ENCODE data around the gene MYO1G.

Gene MYO1G

GRCh38 chr7:44918029-44918428, 60.8 kb downstream of the MYO1G start:
- TF ChIP-seq, protein P1, sequence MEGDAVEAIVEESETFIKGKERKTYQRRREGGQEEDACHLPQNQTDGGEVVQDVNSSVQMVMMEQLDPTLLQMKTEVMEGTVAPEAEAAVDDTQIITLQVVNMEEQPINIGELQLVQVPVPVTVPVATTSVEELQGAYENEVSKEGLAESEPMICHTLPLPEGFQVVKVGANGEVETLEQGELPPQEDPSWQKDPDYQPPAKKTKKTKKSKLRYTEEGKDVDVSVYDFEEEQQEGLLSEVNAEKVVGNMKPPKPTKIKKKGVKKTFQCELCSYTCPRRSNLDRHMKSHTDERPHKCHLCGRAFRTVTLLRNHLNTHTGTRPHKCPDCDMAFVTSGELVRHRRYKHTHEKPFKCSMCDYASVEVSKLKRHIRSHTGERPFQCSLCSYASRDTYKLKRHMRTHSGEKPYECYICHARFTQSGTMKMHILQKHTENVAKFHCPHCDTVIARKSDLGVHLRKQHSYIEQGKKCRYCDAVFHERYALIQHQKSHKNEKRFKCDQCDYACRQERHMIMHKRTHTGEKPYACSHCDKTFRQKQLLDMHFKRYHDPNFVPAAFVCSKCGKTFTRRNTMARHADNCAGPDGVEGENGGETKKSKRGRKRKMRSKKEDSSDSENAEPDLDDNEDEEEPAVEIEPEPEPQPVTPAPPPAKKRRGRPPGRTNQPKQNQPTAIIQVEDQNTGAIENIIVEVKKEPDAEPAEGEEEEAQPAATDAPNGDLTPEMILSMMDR (IDR thresholded peaks at IDR 0.05; ENCODE audit: low read depth, low read length): no peak
- no peak for DNase-seq (ENCODE audit: extremely low read depth, low read depth)

- no peak for DNase-seq (ENCODE audit: extremely low read depth, low read depth)
Observed at GRCh38 chr7:44917465-44917864, 61.4 kb downstream of the MYO1G start.

DNA sequence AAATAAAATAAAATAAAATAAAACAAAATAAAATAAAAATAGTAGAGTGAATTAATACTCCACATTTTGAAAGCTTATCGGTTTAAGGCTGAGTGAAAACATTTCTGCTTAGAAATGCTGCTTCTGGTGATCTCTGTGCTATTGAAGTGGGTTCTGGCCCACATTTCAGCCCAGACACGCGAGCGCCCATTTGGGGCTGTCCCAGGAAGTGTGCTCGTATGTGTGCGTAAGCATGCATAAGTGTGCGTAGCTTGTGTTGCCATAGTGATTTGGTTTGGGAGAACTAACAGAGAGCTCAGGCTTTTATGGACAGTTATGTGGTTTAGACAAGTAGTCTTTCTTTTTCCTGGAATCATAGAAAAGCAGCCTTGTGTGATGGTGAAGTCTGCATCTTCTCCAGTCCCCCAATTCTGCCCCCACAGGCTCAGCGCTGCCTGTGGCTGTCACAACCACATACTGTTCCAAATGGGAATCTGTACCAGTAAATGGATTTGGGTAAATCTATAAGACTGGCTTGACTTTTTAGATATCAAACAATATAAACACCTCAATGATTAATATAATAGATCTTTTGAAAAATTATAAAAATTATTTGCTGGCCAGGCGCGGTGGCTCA, 63.7 kb downstream of the MYO1G start:
- DNase-seq (ENCODE audit: extremely low read depth, low read depth): no peak
- TF ChIP-seq, protein P1 (IDR thresholded peaks at IDR 0.05; ENCODE audit: low read depth, low read length): no peak

More at GRCh38 chr7:44917465-44917864, 61.4 kb downstream of the MYO1G start:
- TF ChIP-seq, protein P1 (IDR thresholded peaks at IDR 0.05; ENCODE audit: low read depth, low read length): no peak

GRCh38 chr7:44912775-44913347, 66.0 kb downstream of the MYO1G start:
- TF ChIP-seq, protein P1 (IDR thresholded peaks at IDR 0.05; ENCODE audit: low read depth, low read length): no peak
- DNase-seq (ENCODE audit: extremely low read depth, low read depth): no peak
